NCI-H2171 treated with DMSO at 0.1 percent for 48 hours (cell line): ENCODE results near the gene MRPL27.

Source experiments
- DNase-seq: peaks from one replicate; lab custom pipeline; 2025; lab: John Stamatoyannopoulos, UW

MRPL27 gene

DNA sequence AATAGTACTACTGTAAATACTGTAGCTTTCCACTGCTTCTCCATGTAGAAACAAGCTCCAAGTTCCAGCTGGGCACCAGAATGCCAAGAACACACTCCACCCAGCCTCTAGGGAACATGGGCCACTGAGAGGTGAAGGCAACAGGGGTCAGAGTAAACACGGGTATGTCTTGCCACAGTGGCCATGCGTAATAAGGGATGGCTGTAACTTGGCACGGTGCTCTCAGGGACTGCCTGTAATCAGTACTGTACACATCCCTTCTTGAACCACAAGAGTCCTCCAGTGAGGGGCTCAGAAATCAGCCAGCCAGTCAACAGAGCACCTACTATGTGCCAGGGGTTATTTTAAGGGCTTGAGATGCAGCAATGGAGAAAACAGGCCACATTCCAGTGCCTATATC, 13.5 kb upstream of the MRPL27 start:
- DNase-seq = no peak

DNA sequence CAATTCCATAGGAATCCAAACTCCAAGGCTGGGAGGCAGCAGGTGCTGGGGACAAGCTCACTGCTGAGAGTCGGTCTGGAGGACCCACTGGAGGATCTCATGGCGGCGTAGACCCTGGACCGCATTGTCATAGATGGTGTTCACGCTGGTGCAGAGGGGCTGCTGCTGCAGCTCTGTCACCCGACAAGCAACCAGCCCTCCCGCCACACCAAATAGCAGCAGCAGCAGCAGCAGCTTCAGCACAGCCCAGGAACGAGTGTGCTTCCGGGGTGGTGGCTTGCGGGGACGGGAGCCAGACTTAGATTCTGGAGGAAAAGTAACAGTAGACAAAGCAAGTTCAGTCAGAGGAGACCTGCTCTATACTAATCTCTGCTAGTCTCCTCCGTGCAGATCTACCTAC, 9.9 kb upstream of the MRPL27 start:
- DNase-seq = no peak

DNA sequence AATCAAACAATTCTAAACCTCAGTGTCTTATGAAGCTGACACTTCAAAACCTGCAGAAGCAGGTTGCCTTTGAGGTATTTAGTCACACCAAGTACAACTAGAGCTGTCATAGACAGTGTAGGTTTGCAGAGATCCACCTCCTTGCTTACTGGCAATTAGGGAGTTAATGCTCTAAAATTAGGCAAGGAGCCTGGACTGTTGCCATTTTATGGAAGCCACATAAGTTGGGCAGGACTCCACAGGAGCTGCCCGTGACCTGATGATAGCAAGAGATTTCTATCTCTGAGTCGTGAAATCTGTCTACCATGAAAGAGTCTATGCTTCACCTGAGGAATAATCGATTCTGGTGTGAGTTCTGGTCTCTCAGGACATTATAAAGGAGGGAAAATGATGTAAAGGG, 8.9 kb upstream of the MRPL27 start:
- no peak for DNase-seq

DNA sequence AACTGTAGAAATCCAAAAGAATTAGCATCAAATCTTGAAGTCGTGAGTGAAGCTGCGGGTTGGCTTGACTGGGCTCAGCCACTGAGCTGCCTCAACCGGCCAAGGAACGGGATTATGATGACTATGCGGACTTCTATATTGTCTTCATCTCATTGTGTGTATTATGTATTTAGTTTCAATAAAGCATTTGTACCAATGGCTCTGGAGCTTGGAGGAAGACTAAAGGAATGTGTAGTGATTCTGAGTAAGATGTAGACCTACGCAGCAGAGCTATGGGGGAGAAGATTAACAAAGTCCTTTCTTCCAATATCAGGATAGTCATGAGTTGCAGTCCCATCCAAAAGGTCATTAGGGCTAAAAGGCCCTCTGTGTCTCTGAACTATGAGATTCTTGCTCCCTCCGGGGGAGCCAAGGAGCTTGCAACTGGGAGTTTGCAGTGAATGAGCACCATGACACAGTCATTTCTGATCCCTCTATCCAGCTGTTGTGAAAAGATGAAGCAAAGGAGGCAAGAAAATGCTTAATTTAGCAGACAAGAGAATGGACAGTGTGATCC, 8.4 kb upstream of the MRPL27 start:
- no peak for DNase-seq

GRCh38 chr17:50380369-50381259, 7.6 kb upstream of the MRPL27 start:
- DNase-seq = no peak

GRCh38 chr17:50379351-50380132, 6.6 kb upstream of the MRPL27 start:
- DNase-seq = no peak

DNA sequence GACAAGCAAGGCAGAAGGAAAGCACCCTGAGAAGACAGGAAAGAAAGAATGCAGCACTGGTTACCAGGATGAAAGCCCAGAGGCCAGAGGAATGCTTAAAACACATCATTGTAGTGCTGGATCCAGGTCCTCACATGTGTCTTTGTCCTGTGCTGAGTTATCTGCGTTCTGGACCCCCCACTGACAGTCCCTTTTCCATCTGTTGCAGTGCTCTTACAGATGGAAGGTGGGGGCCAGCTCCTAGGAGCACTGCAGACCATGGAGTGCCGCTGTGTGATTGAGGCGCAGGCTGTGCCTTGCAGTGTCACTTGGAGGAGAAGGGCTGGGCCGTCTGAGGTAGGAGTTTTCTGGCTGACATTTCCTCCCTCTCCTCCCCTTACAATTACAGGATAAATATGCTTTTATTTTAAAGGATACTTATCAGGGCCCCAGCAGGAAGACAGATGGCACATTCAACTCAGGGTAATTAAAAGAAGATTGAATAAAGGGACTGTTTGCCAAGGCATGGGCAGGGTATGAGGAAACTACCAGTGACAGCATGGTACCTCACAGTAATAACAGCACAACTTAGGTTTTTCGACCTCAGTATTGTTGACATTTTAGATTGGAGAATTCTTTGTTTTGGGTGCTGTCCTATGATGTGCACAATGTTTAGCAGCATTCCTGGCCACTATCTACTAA, 3.0 kb upstream of the MRPL27 start:
- peak; percentile 87 for DNase-seq

GRCh38 chr17:50373705-50374104, 721 bp upstream of the MRPL27 start:
- no peak for DNase-seq

DNA sequence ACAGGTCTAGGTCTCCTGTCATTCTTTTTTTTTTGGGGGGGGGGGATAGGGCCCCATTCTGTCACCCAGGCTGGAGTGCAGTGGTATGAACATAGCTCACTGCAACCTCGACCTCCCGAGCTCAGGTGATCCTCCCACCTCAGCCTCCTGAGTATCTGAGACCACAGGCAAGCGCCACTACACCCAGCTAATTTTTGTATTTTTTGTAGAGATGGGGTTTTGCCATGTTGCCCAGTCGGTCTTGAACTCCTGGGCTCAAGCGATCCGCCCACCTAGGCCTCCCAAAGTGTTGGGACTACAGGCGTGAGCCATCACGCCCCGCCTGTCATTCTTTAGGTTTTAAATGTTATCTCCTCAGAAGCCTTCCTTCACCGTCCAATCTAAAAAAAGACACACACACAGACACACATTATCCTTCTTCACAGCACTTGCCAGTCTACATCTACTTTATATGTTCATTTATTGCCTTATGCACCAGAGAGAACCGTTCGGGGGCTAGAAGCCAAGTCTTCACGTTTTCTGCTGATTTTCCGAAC, 694 bp downstream of the MRPL27 start:
- DNase-seq = no peak

GRCh38 chr17:50371526-50371925, 1.5 kb downstream of the MRPL27 start:
- no peak for DNase-seq

- DNase-seq = no peak
These were observed 2.9 kb downstream of the MRPL27 start for GRCh38 chr17:50370052-50370451.

GRCh38 chr17:50367401-50367800, 5.6 kb downstream of the MRPL27 start:
- DNase-seq = no peak

DNA sequence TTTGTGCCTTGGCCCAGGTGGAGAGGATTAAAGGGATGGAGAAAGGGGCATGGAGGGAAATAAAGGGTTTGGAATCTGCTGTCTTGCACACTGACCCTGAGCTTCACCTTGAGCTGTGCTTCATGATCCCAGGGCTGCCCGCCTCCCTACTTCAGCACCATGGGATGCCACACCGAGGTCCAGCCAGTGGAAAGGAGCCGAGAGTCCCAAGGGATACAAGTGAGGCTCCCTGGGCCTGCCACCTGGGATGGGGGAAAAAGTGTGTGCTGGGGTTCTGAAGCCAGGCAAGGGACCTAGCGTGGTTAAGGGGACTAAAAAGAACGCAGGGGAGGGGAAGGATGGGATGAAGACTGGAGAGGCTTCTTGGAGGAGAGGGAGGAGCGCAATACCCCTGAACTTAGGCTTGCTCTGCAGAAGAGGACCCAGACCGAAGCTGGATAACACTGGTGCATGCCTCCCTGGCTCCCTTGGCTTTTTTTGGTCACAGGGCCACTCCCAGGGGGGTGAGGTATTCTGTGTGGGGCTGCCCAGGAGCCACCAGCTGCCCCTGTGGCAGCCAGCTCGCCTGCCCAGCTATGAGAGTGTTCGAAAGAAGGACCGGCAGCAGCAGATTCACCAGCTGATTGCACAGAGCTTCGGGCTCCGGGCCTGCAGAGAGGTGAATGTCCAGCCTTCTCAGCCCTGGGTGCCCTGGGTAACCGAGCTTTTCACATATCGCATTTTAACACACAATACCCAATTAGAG, 7.2 kb downstream of the MRPL27 start:
- peak; percentile 39 for DNase-seq

- peak; percentile 95 for DNase-seq
These were observed 7.8 kb downstream of the MRPL27 start for GRCh38 chr17:50365165-50365564.

DNA sequence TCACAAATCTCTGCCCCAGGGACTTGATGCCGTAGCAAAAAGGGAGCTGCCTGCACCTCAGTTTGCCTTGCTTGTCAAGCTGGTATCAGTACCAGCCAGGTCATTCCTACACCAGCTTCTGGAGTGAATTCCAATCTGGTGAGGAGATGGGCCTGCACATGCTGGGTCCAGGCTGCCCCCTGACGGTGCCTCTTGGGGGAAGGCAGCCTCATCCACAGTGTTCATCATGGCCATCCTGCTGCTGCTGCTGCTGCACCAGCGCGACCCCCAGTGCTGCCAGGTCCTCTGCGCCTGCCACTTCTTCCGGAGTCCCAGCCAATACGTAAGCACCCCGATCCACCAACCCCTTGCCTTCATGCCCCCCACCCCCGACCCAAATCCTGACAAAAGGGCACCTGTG, 8.3 kb downstream of the MRPL27 start:
- DNase-seq = peak; percentile 30

- DNase-seq = no peak
These were observed 8.9 kb downstream of the MRPL27 start for GRCh38 chr17:50364061-50364458.

GRCh38 chr17:50363217-50364060, 9.5 kb downstream of the MRPL27 start:
- no peak for DNase-seq

DNA sequence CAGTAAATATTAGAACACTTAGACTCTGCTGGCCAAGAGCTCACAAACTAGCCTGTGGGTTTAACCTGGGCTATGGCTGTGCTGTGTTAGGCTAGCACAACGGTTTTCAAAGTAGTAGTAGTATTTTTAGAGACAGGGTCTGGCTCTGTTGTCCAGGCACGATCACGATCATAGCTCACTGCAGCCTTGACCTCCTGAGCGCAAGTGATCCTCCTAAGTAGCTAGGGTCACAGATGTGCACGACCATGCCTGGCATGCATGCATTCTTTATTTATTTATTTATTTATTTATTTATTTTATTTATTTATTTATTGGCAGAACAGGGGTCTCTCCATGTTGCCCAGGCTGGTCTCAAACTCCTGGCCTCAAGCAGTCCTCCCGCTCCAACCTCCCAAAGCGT, 10.3 kb downstream of the MRPL27 start:
- no peak for DNase-seq

- DNase-seq = peak; percentile 31
These were observed 11.2 kb downstream of the MRPL27 start for GRCh38 chr17:50361561-50362480.
